GM04503 (cell line): ENCODE data around the gene TIAM1.
"Not testable (repeated sequence)": the region's sequence is repeated elsewhere in the genome, so short reads cannot be mapped to it uniquely, and the experiment has no call there.

Source experiments
- DNase-seq: peaks from one replicate; pipeline ENCODE4 v3.0.0-alpha.2; 2012; ENCODE audit warnings: low read depth

The TIAM1 gene

GRCh38 chr21:31252091-31252490 lies 92.0 kb downstream of the TIAM1 start:
- DNase-seq: no peak

- DNase-seq: no peak
Observed at GRCh38 chr21:31251686-31252085, 92.4 kb downstream of the TIAM1 start.

GRCh38 chr21:31248598-31248997 lies 95.5 kb downstream of the TIAM1 start:
- no peak for DNase-seq

GRCh38 chr21:31243611-31244010 lies 100.5 kb downstream of the TIAM1 start:
- DNase-seq: no peak

- DNase-seq: no peak
Observed at GRCh38 chr21:31236528-31236927, 107.5 kb downstream of the TIAM1 start.

- DNase-seq: no peak
Observed at GRCh38 chr21:31235671-31236450, 108.2 kb downstream of the TIAM1 start.

- DNase-seq: no peak
Observed at GRCh38 chr21:31234936-31235335, 109.1 kb downstream of the TIAM1 start.

- no peak for DNase-seq
Observed at GRCh38 chr21:31233711-31234110, 110.3 kb downstream of the TIAM1 start.

- DNase-seq: no peak
Observed at GRCh38 chr21:31232344-31232743, 111.7 kb downstream of the TIAM1 start.

- DNase-seq: no peak
Observed at GRCh38 chr21:31230937-31231336, 113.1 kb downstream of the TIAM1 start.

GRCh38 chr21:31228723-31229122 lies 115.3 kb downstream of the TIAM1 start:
- DNase-seq: not testable (repeated sequence)

- no peak for DNase-seq
Observed at GRCh38 chr21:31225713-31226112, 118.3 kb downstream of the TIAM1 start.

- DNase-seq: no peak
Observed at GRCh38 chr21:31222142-31222541, 121.9 kb downstream of the TIAM1 start.

GRCh38 chr21:31221043-31221442 lies 123.0 kb downstream of the TIAM1 start:
- no peak for DNase-seq

- no peak for DNase-seq
Observed at GRCh38 chr21:31220575-31220974, 123.5 kb downstream of the TIAM1 start.

GRCh38 chr21:31218830-31219608 lies 125.0 kb downstream of the TIAM1 start:
- no peak for DNase-seq

GRCh38 chr21:31216206-31216605 lies 127.9 kb downstream of the TIAM1 start:
- no peak for DNase-seq

- no peak for DNase-seq
Observed at GRCh38 chr21:31213787-31214186, 130.3 kb downstream of the TIAM1 start.

GRCh38 chr21:31211836-31212235 lies 132.2 kb downstream of the TIAM1 start:
- no peak for DNase-seq

- no peak for DNase-seq
Observed at GRCh38 chr21:31205412-31205811, 138.6 kb downstream of the TIAM1 start.

- no peak for DNase-seq
Observed at GRCh38 chr21:31204801-31205200, 139.3 kb downstream of the TIAM1 start.

GRCh38 chr21:31203431-31204054 lies 140.5 kb downstream of the TIAM1 start:
- no peak for DNase-seq

GRCh38 chr21:31201548-31201947 lies 142.5 kb downstream of the TIAM1 start:
- DNase-seq: no peak
